GM23248 (cell line): ENCODE results near the gene ELF1.

Experiments
- EZH2 ChIP-seq: fragments of 200-600 bp; sonication (generic); IDR thresholded peaks from 2 replicates; pipeline ENCODE4 v1.6.1; 2018; ENCODE audit warnings: antibody characterized with exemption, mild to moderate bottlenecking; ENCODE audit not compliant: insufficient read depth, poor library complexity, severe bottlenecking
- EZH2phosphoT487 ChIP-seq: fragments of 200-600 bp; sonication (generic); IDR thresholded peaks from 2 replicates; pipeline ENCODE4 v1.6.1; 2018; ENCODE audit warnings: antibody characterized with exemption, moderate library complexity, mild to moderate bottlenecking, low read depth; ENCODE audit not compliant: insufficient read depth

- TF ChIP-seq EZH2phosphoT487, result no peak
- no peak for TF ChIP-seq EZH2
Measured at GRCh38 chr13:41012536-41012935, 6.6 kb downstream of the ELF1 start.
